ENCODE measurements around the gene CCDC83. TPM values are rescaled to one million over a fixed set of nuclear protein-coding genes. Genes with fewer than 3 reads are reported as not detected.

CCDC83 gene
- total and polyA plus RNA-seq, 2 donors (not counting 3 experiments of a cell fraction or from before 2014, with no cell fraction given): not detected

GRCh38 chr11:85827748-85828639, 27.2 kb upstream of the CCDC83 start:
- H2AFZ ChIP-seq (ENCODE audit: low read depth, low read length): no peak overlapping the region
- POLR2A ChIA-PET: no interaction called here

GRCh38 chr11:85828640-85828978, 26.6 kb upstream of the CCDC83 start:
- peaks cover 7% of the 10 kb centered on the region for H3K4me1 ChIP-seq (ENCODE audit: control insufficient read depth, extremely low read depth, insufficient read depth, low read length)
- ChIA-PET CTCF (interaction anchor here (1.1 kb wide), 1 partner anchor 26 kb away, joined by 3 read pairs; the partner anchor contains the start of gene CCDC83), POLR2A (no interaction called here)
- FAIRE-seq (no peak), DNase-seq (ENCODE audit: low read depth, low spot score) (no peak)
- no peak overlapping the region for H3K9ac ChIP-seq (replicated peaks; ENCODE audit: extremely low read depth, insufficient read depth, low read length)
- no peak overlapping the region for H3K27ac ChIP-seq (ENCODE audit: insufficient read depth, low read depth, low read length)
- H3K79me2 ChIP-seq (ENCODE audit: control insufficient read depth, insufficient read depth, low read length): no peaks in the 10 kb centered on the region
- BruUV-seq (replicated peaks): no TSS peak
- no peak overlapping the region for H3K4me3 ChIP-seq (replicated peaks in 1 of 3; ENCODE audit: insufficient read depth in 1 of 3, low read depth in 1 of 3, low read length in 3 of 3)
- no peak overlapping the region for H2AFZ ChIP-seq (ENCODE audit: low read depth, low read length)
- TF ChIP-seq GATA2 (IDR thresholded peaks at IDR 0.05; ENCODE audit: insufficient read depth, insufficient read length, low read depth, low read length) (no peak), POLR2A (IDR thresholded peaks at IDR 0.05; ENCODE audit: low read depth, low read length) (no peak), MAX (IDR thresholded peaks at IDR 0.05; ENCODE audit: insufficient read depth, insufficient read length) (no peak), POLR2AphosphoS5 (IDR thresholded peaks at IDR 0.05; ENCODE audit: insufficient read depth, low read depth, low read length) (no peak)
- H3K36me3 ChIP-seq (ENCODE audit: control insufficient read depth in 2 of 2, extremely low read depth in 1 of 2, insufficient read depth in 2 of 2, low read length in 2 of 2): no peaks in the 10 kb centered on the region
- H3K27me3 ChIP-seq (ENCODE audit: control insufficient read depth in 2 of 2, insufficient read depth in 2 of 2, low read length in 2 of 2): no peaks in the 10 kb centered on the region
- H4K20me1 ChIP-seq (replicated peaks; ENCODE audit: control insufficient read depth, extremely low read depth, insufficient read depth, low read length): no peaks in the 10 kb centered on the region
- no peak overlapping the region for H3K4me2 ChIP-seq (ENCODE audit: insufficient read depth, low read length)
- H3K9me3 ChIP-seq (replicated peaks; ENCODE audit: control insufficient read depth, insufficient read depth, low read length): no peaks in the 10 kb centered on the region
- no peaks in the 10 kb centered on the region for H3K9me1 ChIP-seq (replicated peaks; ENCODE audit: control insufficient read depth, extremely low read depth, insufficient read depth, low read length)
- dilution Hi-C loops (cut with MboI; ENCODE audit: extremely low pct_ligation_motif_present, low sequenced_read_pairs) (no loop called here), intact Hi-C loops (cut with micrococcal nuclease) (no loop called here)

More at GRCh38 chr11:85827748-85828639, 27.2 kb upstream of the CCDC83 start:
- CTCF ChIA-PET: interaction anchor here (0.8 to 2.6 kb wide), 3 partner anchors 18 to 134 kb away, joined by 3 to 18 read pairs (median 3); partner anchors contain the start of gene CCDC83
- Histone ChIP-seq H3K4me2 (ENCODE audit: insufficient read depth, low read length) (no peak overlapping the region), H4K20me1 (replicated peaks; ENCODE audit: control insufficient read depth, extremely low read depth, insufficient read depth, low read length) (no peaks in the 10 kb centered on the region), H3K9me3 (replicated peaks; ENCODE audit: control insufficient read depth, insufficient read depth, low read length) (no peaks in the 10 kb centered on the region), H3K9me1 (replicated peaks; ENCODE audit: control insufficient read depth, extremely low read depth, insufficient read depth, low read length) (no peaks in the 10 kb centered on the region), H3K79me2 (ENCODE audit: control insufficient read depth, insufficient read depth, low read length) (no peaks in the 10 kb centered on the region), H3K9ac (replicated peaks; ENCODE audit: extremely low read depth, insufficient read depth, low read length) (no peak overlapping the region), H3K4me3 (replicated peaks in 1 of 3; ENCODE audit: insufficient read depth in 1 of 3, low read depth in 1 of 3, low read length in 3 of 3) (no peak overlapping the region), H3K27ac (ENCODE audit: insufficient read depth, low read depth, low read length) (peak overlapping the region; percentile 3), H3K27me3 (ENCODE audit: control insufficient read depth in 2 of 2, insufficient read depth in 2 of 2, low read length in 2 of 2) (no peaks in the 10 kb centered on the region), H3K4me1 (ENCODE audit: control insufficient read depth, extremely low read depth, insufficient read depth, low read length) (peaks cover 7% of the 10 kb centered on the region), H3K36me3 (ENCODE audit: control insufficient read depth in 2 of 2, extremely low read depth in 1 of 2, insufficient read depth in 2 of 2, low read length in 2 of 2) (no peaks in the 10 kb centered on the region)
- peak; percentile 35 for TF ChIP-seq JUN (IDR thresholded peaks at IDR 0.05; ENCODE audit: borderline replicate concordance, insufficient read depth, insufficient read length, low read depth)
- TF ChIP-seq FOS (IDR thresholded peaks at IDR 0.05; ENCODE audit: borderline replicate concordance, insufficient read depth, low read length): no peak
- BruUV-seq (replicated peaks): no TSS peak
- intact Hi-C loops (cut with micrococcal nuclease): no loop called here
- peak; percentile 75 for DNase-seq (ENCODE audit: low read depth, low spot score)
- FAIRE-seq: no peak
- dilution Hi-C loops (cut with MboI; ENCODE audit: extremely low pct_ligation_motif_present, low sequenced_read_pairs): no loop called here

All from endothelial cell of umbilical vein (primary cell).